Measurements from ENCODE around the gene MRPL20.
"Not testable (repeated sequence)": the region's sequence is repeated elsewhere in the genome, so short reads cannot be mapped to it uniquely, and the experiment has no call there.

DNA sequence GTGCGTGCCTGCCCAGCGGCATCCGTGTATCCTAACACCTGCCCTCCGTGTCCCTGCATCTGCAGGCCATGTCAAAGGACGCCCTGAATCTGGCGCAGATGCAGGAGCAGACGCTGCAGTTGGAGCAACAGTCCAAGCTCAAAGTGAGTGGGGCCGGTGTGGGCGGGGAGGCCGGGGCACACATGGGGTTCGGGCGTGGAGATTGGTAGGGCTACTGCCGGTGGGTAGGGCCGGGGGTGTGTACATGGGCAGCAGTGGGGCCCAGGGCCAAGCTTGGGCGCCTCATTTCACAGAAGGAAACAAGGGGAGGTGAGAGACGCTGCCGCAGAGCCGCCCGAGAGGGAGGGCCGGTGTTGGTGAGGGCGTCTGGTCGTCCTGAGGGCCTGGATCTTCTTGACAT is 43.5 kb upstream of the MRPL20 start:
- not testable (repeated sequence) for TF ChIP-seq POLR2A (IDR thresholded peaks at IDR 0.05)
- TF ChIP-seq, protein P1, sequence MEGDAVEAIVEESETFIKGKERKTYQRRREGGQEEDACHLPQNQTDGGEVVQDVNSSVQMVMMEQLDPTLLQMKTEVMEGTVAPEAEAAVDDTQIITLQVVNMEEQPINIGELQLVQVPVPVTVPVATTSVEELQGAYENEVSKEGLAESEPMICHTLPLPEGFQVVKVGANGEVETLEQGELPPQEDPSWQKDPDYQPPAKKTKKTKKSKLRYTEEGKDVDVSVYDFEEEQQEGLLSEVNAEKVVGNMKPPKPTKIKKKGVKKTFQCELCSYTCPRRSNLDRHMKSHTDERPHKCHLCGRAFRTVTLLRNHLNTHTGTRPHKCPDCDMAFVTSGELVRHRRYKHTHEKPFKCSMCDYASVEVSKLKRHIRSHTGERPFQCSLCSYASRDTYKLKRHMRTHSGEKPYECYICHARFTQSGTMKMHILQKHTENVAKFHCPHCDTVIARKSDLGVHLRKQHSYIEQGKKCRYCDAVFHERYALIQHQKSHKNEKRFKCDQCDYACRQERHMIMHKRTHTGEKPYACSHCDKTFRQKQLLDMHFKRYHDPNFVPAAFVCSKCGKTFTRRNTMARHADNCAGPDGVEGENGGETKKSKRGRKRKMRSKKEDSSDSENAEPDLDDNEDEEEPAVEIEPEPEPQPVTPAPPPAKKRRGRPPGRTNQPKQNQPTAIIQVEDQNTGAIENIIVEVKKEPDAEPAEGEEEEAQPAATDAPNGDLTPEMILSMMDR (IDR thresholded peaks at IDR 0.05), result not testable (repeated sequence)

All from Peyer's patch (tissue), 4 donors.